Measurements from ENCODE around the gene CD84.
"Not testable (repeated sequence)": the region's sequence is repeated elsewhere in the genome, so short reads cannot be mapped to it uniquely, and the experiment has no call there.

The CD84 gene

GRCh38 chr1:160541622-160542302, 37.5 kb downstream of the CD84 start:
- no peak for DNase-seq (ENCODE audit: low spot score)

- DNase-seq (ENCODE audit: low spot score): no peak
These were observed 38.5 kb downstream of the CD84 start for GRCh38 chr1:160540859-160541233.

- DNase-seq (ENCODE audit: low spot score): no peak
These were observed 39.1 kb downstream of the CD84 start for GRCh38 chr1:160539990-160540858.

DNA sequence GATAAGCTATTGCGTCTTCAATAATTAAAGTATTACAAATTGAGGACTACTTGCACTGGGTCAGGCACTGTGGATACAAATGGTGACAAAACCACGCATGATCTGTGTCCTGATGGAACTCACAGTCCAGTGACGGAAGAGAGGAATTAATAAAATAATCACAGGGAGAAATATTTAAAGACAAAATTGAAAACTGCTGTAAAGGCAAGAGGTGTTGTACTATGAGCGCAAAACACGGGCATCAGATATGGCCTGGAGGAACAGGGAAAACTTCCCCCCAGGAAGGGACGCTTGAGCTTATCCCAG, 39.7 kb downstream of the CD84 start:
- no peak for DNase-seq (ENCODE audit: low spot score)

GRCh38 chr1:160538985-160539651, 40.2 kb downstream of the CD84 start:
- no peak for DNase-seq (ENCODE audit: low spot score)

GRCh38 chr1:160537714-160538665, 41.3 kb downstream of the CD84 start:
- no peak for DNase-seq (ENCODE audit: low spot score)

- DNase-seq (ENCODE audit: low spot score): no peak
These were observed 44.3 kb downstream of the CD84 start for GRCh38 chr1:160534823-160535605.

DNA sequence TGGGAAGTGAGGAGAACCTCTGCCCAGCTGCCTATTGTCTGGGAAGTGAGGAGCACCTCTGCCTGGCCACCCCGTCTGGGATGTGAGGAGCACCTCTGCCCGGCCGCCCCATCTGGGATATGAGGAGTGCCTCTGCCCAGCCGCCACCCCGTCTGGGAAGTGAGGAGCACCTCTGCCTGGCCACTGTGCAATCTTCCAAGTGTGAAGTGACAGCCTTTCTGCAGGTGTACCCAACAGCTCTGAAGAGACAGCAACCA, 46.8 kb downstream of the CD84 start:
- DNase-seq (ENCODE audit: low spot score): not testable (repeated sequence)

- not testable (repeated sequence) for DNase-seq (ENCODE audit: low spot score)
These were observed 47.3 kb downstream of the CD84 start for GRCh38 chr1:160531809-160532556.

DNA sequence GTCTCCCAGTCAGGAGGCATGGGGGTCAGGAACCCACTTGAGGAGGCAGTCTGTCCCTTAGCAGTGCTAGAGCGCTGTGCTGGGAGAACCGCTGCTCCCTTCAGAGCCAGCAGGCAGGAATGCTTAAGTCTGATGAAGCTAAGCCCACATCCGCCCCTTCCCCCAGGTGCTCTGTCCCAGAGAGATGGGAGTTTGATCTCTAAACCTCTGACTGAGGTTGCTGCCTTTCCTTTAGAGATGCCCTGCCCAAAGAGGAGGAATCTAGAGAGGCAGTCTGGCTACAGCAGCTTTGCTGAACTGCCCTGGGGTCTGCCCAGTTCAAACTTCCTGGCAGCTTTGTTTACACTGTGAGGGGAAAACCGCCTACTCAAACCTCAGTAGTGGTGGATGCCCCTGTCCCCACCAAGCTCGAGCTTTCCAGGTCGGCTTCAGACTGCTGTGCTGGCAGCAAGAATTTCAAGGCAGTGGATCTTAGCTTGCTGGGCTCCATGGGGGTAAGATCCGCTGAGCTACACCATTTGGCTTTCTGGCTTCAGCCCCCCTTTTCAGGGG, 49.8 kb downstream of the CD84 start:
- not testable (repeated sequence) for DNase-seq (ENCODE audit: low spot score)

GRCh38 chr1:160523789-160524188, 55.5 kb downstream of the CD84 start:
- DNase-seq (ENCODE audit: low spot score): not testable (repeated sequence)

GRCh38 chr1:160522622-160523345, 56.5 kb downstream of the CD84 start, which contains the start of gene SLAMF6:
Gene SLAMF6, minus strand, starts transcription at chr1:160523255. Its CDS starts 63 bp downstream, at chr1:160523192.
- DNase-seq (ENCODE audit: low spot score): no peak

GRCh38 chr1:160522136-160522535, 57.2 kb downstream of the CD84 start:
- DNase-seq (ENCODE audit: low spot score): no peak

- no peak for DNase-seq (ENCODE audit: low spot score)
These were observed 57.7 kb downstream of the CD84 start for GRCh38 chr1:160521554-160521953.

DNA sequence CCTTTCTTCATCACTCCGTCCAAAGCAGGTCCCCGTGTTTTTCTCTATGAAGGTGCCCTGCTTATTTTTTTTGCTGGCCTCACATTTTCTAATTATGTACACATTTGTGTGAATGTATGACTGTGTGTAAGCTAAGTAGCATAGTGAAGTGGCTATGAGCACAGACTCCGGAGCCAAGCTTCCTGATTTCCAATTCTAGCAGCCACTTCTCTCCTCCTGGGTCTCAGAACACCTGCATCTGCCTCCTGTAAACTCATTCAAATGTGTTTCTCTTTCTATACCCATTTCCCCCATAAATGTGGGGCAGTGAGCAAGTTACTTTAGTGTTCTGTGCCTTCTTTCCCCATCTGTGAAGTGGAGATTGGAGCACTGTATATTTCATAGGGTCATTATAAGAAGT, 58.3 kb downstream of the CD84 start:
- no peak for DNase-seq (ENCODE audit: low spot score)

DNA sequence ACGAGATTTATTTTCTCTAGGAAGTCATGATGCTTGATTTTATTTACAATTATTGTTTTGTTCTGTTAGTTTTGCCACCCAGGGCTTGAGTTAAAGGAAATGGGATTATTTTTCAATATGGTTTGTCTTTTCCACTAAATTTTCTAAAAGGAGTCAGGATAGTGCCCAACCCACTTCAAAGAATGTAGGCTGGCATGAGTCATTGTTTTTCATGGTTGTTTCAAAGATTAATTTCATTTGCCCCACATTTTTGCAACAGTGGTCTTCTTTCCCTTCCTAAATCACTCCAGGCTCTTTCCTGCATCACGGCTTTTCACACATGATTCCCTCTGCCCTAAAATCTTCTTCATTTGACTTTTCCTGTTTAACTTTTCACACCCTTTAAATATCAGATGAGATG, 58.7 kb downstream of the CD84 start:
- DNase-seq (ENCODE audit: low spot score): no peak

DNA sequence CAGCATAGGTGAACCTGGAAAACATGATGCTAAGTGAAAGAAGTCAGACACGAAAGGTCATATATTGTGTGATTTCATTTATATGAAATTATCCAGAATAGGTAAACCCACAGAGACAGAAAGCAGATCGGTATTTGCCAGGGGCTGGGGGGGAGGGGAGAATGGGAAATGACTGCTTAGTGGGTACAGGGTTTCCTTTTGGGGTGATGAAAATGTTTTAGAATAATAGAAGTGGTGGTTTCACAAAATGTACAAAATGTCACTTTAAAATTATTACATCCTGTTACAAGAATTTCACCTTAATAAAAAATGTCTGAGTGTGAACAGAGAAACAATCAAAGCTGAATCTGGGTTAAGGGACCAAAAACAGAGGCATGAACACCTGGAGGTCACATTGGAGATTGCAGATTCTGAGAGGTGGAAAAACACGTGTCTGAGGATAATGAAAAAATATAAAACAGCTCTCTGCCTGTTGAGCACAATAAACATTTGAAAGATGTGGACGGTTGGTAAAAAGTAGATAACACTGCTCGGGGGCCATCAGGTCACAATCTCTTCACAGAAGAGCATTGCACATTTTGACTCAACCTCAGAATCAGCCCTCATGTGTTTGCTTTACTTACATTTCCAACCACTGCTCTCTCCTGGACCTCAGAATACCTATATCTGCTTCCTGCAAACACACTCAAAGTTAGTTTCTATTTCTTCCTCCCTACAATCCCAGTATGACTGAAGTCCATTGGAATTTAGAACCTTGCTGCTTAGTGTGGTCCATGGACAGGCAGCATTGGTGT, 59.5 kb downstream of the CD84 start:
- no peak for DNase-seq (ENCODE audit: low spot score)

DNA sequence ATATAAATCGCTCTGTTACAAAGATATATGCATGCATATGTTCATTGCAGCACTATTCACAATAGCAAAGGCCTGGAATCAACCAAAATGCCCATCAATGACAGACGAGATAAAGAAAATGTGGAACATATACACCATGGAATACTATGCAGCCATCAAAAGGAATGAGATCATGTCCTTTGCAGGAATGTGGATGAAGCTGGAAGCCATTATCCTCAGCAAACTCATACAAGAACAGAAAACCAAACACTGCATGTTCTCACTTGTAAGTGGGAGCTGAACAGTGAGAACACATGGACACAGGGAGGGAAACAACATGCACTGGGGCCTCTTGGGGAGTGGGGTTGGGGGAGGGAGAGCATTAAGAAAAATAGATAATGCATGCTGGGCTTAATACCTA, 61.8 kb downstream of the CD84 start:
- not testable (repeated sequence) for DNase-seq (ENCODE audit: low spot score)

GRCh38 chr1:160515908-160516307, 63.4 kb downstream of the CD84 start:
- DNase-seq (ENCODE audit: low spot score): not testable (repeated sequence)

Measured in putamen (tissue), 1 donor.